Measurements from ENCODE around the gene TMEM212.
"Not testable (repeated sequence)": the region's sequence is repeated elsewhere in the genome, so short reads cannot be mapped to it uniquely, and the experiment has no call there.

Gene TMEM212

DNA sequence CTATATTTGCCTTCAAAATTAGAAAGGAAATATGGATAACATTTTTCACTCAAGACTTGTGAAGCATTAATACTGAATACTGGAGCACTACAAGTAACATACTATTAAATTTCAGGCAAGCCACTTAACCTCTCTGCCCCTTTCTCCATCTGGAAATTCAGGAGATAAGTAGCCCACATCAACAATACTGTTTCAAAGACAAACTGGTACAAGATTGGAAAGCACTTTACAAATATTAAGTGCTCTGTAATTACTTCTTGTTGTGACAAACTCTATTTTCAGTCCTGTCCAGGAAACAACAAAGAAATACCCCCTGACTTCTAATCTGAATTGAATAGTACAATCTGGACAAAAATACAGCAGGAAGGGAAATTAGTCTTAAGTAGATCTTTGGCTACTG, 49.3 kb downstream of the TMEM212 start:
- Histone ChIP-seq H3K4me3 (no peak overlapping the region), H3K9ac (ENCODE audit: insufficient read length) (no peak overlapping the region), H3K27ac (no peak overlapping the region), H3K36me3 (ENCODE audit: insufficient read depth, low read length) (no peaks in the 10 kb centered on the region), H3K9me3 (ENCODE audit: low read depth, low read length) (no peaks in the 10 kb centered on the region)
- DNase-seq (ENCODE audit: low read depth, low spot score) = no peak
- TF ChIP-seq EZH2 (IDR thresholded peaks at IDR 0.05) (no peak), FOXP2 (optimal IDR thresholded peaks at IDR 0.05; ENCODE audit: control extremely low read depth, extremely low read length, insufficient read depth) (no peak), POLR2AphosphoS5 (IDR thresholded peaks at IDR 0.05; ENCODE audit: borderline replicate concordance, low read depth, low read length) (no peak)

DNA sequence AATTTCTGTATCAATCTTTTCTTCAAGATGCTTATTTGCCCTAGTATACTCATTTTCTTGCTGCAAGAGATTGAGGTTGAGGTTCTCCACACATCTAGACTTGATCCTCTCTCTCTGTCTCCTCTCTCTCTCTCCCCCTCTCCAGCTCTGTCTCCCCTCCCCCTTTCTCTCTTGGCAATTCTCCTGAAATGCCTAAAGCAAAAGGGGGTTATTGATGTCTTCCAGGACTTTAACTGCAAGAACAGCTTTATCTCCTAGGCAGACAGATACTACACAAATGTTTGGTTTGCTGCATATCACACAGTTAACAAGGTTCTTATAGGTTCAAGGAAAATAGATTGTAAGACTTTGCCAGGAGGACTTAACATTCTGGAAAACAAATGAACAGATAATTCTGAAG, 52.1 kb downstream of the TMEM212 start:
- no peak for DNase-seq (ENCODE audit: low read depth, low spot score)
- Histone ChIP-seq H3K27ac (no peak overlapping the region), H3K9me3 (ENCODE audit: low read depth, low read length) (no peaks in the 10 kb centered on the region), H3K36me3 (ENCODE audit: insufficient read depth, low read length) (no peaks in the 10 kb centered on the region), H3K4me3 (no peak overlapping the region), H3K9ac (ENCODE audit: insufficient read length) (no peak overlapping the region)
- TF ChIP-seq EZH2 (IDR thresholded peaks at IDR 0.05) = no peak
- TF ChIP-seq POLR2AphosphoS5 (IDR thresholded peaks at IDR 0.05; ENCODE audit: borderline replicate concordance, low read depth, low read length) = no peak
- TF ChIP-seq FOXP2 (optimal IDR thresholded peaks at IDR 0.05; ENCODE audit: control extremely low read depth, extremely low read length, insufficient read depth) = no peak

DNA sequence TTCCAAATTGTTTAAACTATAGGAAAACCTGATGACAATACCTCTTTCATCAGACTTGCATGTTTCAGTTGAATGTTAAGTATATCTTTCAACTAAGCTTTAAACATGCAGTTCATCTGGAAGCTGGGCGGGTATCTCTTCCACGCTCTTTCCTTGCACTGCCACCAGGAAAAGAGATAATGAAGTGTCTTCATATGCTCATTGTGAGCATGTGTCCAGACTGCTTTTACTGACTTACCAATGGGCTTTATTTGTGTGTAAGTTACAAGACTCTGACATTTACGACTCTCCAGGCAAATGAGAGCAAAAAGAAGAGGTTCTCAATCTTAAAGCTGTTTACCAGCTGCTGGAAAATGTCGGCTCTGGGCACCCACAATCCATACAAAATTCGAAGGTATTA, 52.8 kb downstream of the TMEM212 start:
- no peak for DNase-seq (ENCODE audit: low read depth, low spot score)
- H3K9me3 ChIP-seq (ENCODE audit: low read depth, low read length) = no peaks in the 10 kb centered on the region
- TF ChIP-seq POLR2AphosphoS5 (IDR thresholded peaks at IDR 0.05; ENCODE audit: borderline replicate concordance, low read depth, low read length) = no peak
- TF ChIP-seq FOXP2 (optimal IDR thresholded peaks at IDR 0.05; ENCODE audit: control extremely low read depth, extremely low read length, insufficient read depth) = no peak
- no peak for TF ChIP-seq EZH2 (IDR thresholded peaks at IDR 0.05)

DNA sequence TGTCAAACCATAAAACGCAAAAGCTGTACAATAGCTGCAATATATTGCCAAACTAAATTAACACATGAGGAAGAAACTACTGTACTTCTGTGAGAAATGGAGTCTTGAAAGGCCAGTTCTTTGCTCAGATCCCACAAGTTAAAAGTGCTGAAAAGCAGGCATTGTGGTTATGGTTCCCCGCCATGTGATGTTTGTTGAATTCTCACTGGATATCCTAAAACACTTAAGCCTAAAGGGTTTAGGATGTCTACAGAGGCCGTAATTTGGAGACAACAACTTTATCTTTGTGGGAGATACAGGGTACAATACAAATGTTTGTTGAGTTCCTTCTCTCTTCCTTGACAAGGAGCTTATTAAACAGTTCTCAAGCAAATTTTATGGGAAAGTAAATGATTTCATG, 53.2 kb downstream of the TMEM212 start:
- no peaks in the 10 kb centered on the region for H3K36me3 ChIP-seq (ENCODE audit: insufficient read depth, low read length)
- H3K4me3 ChIP-seq = peak overlapping the region; percentile 18
- no peak for DNase-seq (ENCODE audit: low read depth, low spot score)
- H3K9ac ChIP-seq (ENCODE audit: insufficient read length) = no peak overlapping the region
- no peaks in the 10 kb centered on the region for H3K9me3 ChIP-seq (ENCODE audit: low read depth, low read length)
- no peak for TF ChIP-seq POLR2AphosphoS5 (IDR thresholded peaks at IDR 0.05; ENCODE audit: borderline replicate concordance, low read depth, low read length)
- TF ChIP-seq EZH2 (IDR thresholded peaks at IDR 0.05) = no peak
- no peak for TF ChIP-seq FOXP2 (optimal IDR thresholded peaks at IDR 0.05; ENCODE audit: control extremely low read depth, extremely low read length, insufficient read depth)
- no peak overlapping the region for H3K27ac ChIP-seq

More for the DNA sequence above, 52.8 kb downstream of the TMEM212 start:
- H3K9ac ChIP-seq (ENCODE audit: insufficient read length) = no peak overlapping the region
- no peaks in the 10 kb centered on the region for H3K36me3 ChIP-seq (ENCODE audit: insufficient read depth, low read length)
- no peak overlapping the region for H3K27ac ChIP-seq
- H3K4me3 ChIP-seq = peak overlapping the region; percentile 18

DNA sequence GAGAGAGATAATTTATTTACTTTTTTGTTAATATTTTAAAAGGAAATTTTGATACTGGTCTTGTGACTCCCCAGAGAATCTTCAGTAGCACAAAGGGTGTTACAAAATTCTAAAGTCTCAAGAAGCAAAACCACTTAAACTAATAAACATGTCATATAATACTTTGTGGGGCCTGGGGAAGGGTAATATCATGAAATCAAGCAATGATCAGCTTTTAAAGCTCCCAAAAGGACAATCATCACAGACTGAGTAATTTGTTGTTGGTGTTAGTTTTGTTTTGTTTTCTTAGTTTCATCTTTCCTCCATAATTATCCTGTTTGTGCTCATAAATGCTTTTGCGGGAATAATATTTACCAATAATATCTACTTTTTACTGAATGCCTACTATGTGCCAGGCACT, 55.0 kb downstream of the TMEM212 start:
- no peak overlapping the region for H3K27ac ChIP-seq
- no peak for DNase-seq (ENCODE audit: low read depth, low spot score)
- no peaks in the 10 kb centered on the region for H3K36me3 ChIP-seq (ENCODE audit: insufficient read depth, low read length)
- TF ChIP-seq FOXP2 (optimal IDR thresholded peaks at IDR 0.05; ENCODE audit: control extremely low read depth, extremely low read length, insufficient read depth) (no peak), EZH2 (IDR thresholded peaks at IDR 0.05) (no peak), POLR2AphosphoS5 (IDR thresholded peaks at IDR 0.05; ENCODE audit: borderline replicate concordance, low read depth, low read length) (no peak)
- no peak overlapping the region for H3K4me3 ChIP-seq
- H3K9me3 ChIP-seq (ENCODE audit: low read depth, low read length) = no peaks in the 10 kb centered on the region
- H3K9ac ChIP-seq (ENCODE audit: insufficient read length) = no peak overlapping the region

DNA sequence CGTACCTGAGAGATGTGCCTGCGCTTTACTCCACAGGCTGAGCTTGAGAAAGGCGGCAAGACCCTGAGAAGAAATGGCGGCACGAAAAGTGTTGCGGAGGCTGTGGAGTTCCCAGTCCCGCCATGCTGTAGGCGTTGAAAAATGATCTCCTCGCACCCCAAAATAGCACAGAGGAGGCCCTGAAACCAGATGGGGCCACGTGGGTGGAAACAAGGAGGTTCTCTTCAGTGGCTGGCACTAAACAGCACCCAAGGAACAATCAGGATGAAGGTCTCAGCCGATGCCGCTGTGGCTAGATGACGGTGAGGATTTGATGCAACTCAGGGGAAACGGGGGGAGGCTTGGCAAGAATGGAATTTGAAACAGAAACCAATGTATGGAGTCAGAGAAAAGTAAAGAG, 57.3 kb downstream of the TMEM212 start:
- DNase-seq (ENCODE audit: low read depth, low spot score) = no peak
- Histone ChIP-seq H3K9ac (ENCODE audit: insufficient read length) (no peak overlapping the region), H3K27ac (no peak overlapping the region), H3K36me3 (ENCODE audit: insufficient read depth, low read length) (no peaks in the 10 kb centered on the region), H3K9me3 (ENCODE audit: low read depth, low read length) (no peaks in the 10 kb centered on the region), H3K4me3 (no peak overlapping the region)
- TF ChIP-seq EZH2 (IDR thresholded peaks at IDR 0.05) (no peak), FOXP2 (optimal IDR thresholded peaks at IDR 0.05; ENCODE audit: control extremely low read depth, extremely low read length, insufficient read depth) (no peak), POLR2AphosphoS5 (IDR thresholded peaks at IDR 0.05; ENCODE audit: borderline replicate concordance, low read depth, low read length) (no peak)

DNA sequence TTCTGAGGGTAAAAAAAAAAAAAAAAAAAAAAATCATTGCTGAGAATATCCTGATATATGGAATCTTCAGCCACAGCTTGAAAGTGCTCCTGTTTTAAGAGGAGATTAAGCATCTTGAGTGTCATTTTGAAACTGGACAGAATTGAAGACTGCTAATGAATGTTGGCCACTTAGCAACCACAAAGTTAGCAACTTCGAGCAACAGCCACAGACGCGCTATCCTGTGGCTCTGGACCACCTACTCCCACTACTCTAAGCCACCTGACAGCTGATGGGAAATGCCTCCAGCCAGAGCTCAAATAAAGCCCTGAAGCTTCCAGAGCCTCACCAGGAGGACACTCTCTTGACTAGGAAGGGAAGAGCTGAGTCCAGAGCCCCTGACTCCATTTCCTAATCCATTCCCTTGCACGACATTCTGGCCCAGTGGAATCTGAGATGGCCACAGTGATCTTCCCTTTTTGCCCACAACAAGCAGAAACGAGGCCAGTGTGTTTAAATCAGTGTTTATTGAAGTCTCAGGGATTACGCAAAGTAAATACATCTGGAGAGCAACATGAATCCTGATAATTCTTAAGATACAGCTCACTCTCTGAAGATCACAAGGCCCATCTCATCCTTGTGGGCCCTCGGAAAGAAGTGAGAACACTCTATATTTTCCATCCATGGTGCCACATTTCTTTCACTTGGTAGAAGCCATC, 58.6 kb downstream of the TMEM212 start:
- Histone ChIP-seq H3K9me3 (ENCODE audit: low read depth, low read length) (no peaks in the 10 kb centered on the region), H3K9ac (ENCODE audit: insufficient read length) (no peak overlapping the region), H3K27ac (no peak overlapping the region), H3K36me3 (ENCODE audit: insufficient read depth, low read length) (no peaks in the 10 kb centered on the region), H3K4me3 (no peak overlapping the region)
- no peak for DNase-seq (ENCODE audit: low read depth, low spot score)
- TF ChIP-seq EZH2 (IDR thresholded peaks at IDR 0.05) (no peak), FOXP2 (optimal IDR thresholded peaks at IDR 0.05; ENCODE audit: control extremely low read depth, extremely low read length, insufficient read depth) (no peak), POLR2AphosphoS5 (IDR thresholded peaks at IDR 0.05; ENCODE audit: borderline replicate concordance, low read depth, low read length) (no peak)

DNA sequence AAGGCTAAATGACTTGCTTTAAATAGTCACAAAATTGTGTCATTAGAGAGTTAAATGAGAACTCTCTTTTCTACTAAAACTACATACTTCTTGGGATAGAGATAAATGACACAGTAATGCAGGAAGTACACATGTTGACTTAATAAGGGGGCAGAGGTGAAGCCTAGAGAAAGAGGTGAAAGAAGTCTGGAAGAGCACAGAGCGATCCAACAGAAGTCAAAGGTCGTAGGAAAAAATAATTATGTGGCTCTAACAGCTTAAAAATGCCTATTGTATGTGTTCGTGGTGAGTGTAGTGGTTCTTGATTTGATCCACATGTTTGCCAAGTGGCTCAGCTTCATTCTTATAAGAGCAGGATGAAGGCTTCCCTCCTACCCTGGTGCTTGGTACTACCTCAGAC, 61.7 kb downstream of the TMEM212 start:
- H3K4me3 ChIP-seq = no peak overlapping the region
- no peak for TF ChIP-seq FOXP2 (optimal IDR thresholded peaks at IDR 0.05; ENCODE audit: control extremely low read depth, extremely low read length, insufficient read depth)
- no peak for TF ChIP-seq EZH2 (IDR thresholded peaks at IDR 0.05)
- no peak for TF ChIP-seq POLR2AphosphoS5 (IDR thresholded peaks at IDR 0.05; ENCODE audit: borderline replicate concordance, low read depth, low read length)
- H3K9ac ChIP-seq (ENCODE audit: insufficient read length) = no peak overlapping the region
- no peaks in the 10 kb centered on the region for H3K9me3 ChIP-seq (ENCODE audit: low read depth, low read length)
- H3K27ac ChIP-seq = no peak overlapping the region
- H3K36me3 ChIP-seq (ENCODE audit: insufficient read depth, low read length) = no peaks in the 10 kb centered on the region
- no peak for DNase-seq (ENCODE audit: low read depth, low spot score)

DNA sequence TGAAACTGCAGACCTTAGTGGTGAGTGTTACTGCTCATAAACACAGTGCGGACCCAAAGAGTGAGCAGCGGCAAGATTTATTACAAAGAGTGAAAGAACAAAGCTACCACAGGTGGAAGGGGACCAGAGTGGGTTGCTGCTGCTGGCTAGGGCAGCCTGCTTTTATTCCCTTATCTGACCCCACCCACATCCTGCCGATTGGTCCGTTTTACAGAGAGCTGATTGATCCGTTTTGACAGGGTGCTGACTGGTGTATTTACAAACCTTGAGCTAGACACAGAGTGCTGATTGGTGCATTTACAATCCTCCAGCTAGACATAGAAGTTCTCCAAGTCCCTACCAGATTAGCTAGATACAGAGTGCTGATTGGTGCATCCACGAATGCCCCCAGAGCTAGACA, 63.4 kb downstream of the TMEM212 start:
- not testable (repeated sequence) for DNase-seq (ENCODE audit: low read depth, low spot score); H3K9ac ChIP-seq (ENCODE audit: insufficient read length); H3K36me3 ChIP-seq (ENCODE audit: insufficient read depth, low read length); H3K4me3 ChIP-seq; H3K9me3 ChIP-seq (ENCODE audit: low read depth, low read length); H3K27ac ChIP-seq

All from SK-N-MC (cell line).